DLD1 (cell line): ENCODE measurements around the gene PRDM15.

Experiments used
- in situ Hi-C: cut with HindIII; loops from 2 replicates; pipeline ENCODE4 v1.10.0; 2017; ENCODE audit warnings: low sequenced_read_pairs

Gene PRDM15

GRCh38 chr21:41879190-41879998 lies at the start of gene PRDM15:
Gene PRDM15 (minus strand): TSS chr21:41879344. CDS start chr21:41860363, 18,981 bp downstream.
- in situ Hi-C loops = no loop called here

- in situ Hi-C loops = no loop called here
These were observed 49.6 kb upstream of the PRDM15 start for GRCh38 chr21:41928621-41929220.

- in situ Hi-C loops = no loop called here
These were observed 48.7 kb upstream of the PRDM15 start for GRCh38 chr21:41927727-41928409.

GRCh38 chr21:41926807-41927171 lies 47.6 kb upstream of the PRDM15 start:
- in situ Hi-C loops = no loop called here

GRCh38 chr21:41926117-41926806 lies 47.1 kb upstream of the PRDM15 start:
- in situ Hi-C loops = no loop called here

- in situ Hi-C loops = no loop called here
These were observed 46.6 kb upstream of the PRDM15 start for GRCh38 chr21:41925767-41926116.

- in situ Hi-C loops = no loop called here
These were observed 45.2 kb upstream of the PRDM15 start for GRCh38 chr21:41924368-41924754.

- in situ Hi-C loops = no loop called here
These were observed 44.7 kb upstream of the PRDM15 start for GRCh38 chr21:41923631-41924367.

GRCh38 chr21:41923186-41923585 lies 44.0 kb upstream of the PRDM15 start:
- in situ Hi-C loops = no loop called here

GRCh38 chr21:41921021-41921420 lies 41.9 kb upstream of the PRDM15 start:
- in situ Hi-C loops = no loop called here

- in situ Hi-C loops = no loop called here
These were observed 41.3 kb upstream of the PRDM15 start for GRCh38 chr21:41920476-41920875.

GRCh38 chr21:41919666-41920398 lies 40.7 kb upstream of the PRDM15 start:
- in situ Hi-C loops = no loop called here

GRCh38 chr21:41918561-41919358 lies 39.6 kb upstream of the PRDM15 start:
- in situ Hi-C loops = no loop called here

GRCh38 chr21:41917531-41917930 lies 38.4 kb upstream of the PRDM15 start:
- in situ Hi-C loops = no loop called here

GRCh38 chr21:41916888-41917433 lies 37.8 kb upstream of the PRDM15 start:
- in situ Hi-C loops = no loop called here

GRCh38 chr21:41914965-41915364 lies 35.8 kb upstream of the PRDM15 start:
- in situ Hi-C loops = no loop called here

- in situ Hi-C loops = no loop called here
These were observed 35.2 kb upstream of the PRDM15 start for GRCh38 chr21:41914358-41914757.

- in situ Hi-C loops = no loop called here
These were observed 34.1 kb upstream of the PRDM15 start for GRCh38 chr21:41913230-41913629.

- in situ Hi-C loops = no loop called here
These were observed 29.7 kb upstream of the PRDM15 start for GRCh38 chr21:41908829-41909228.
